ENCODE results near the gene NFATC1. TPM values are rescaled to one million over a fixed set of nuclear protein-coding genes. Genes with fewer than 3 reads are reported as not detected.

NFATC1 gene
- total and polyA plus RNA-seq, 2 donors (not counting 1 experiment from before 2014, with no cell fraction given) = 0.92 to 4.3 TPM

- Histone ChIP-seq H3K9me3 (ENCODE audit: control insufficient read depth, insufficient read depth, low read depth, low read length) (peaks cover 2% of the 10 kb centered on the region), H3K4me2 (ENCODE audit: extremely low read depth, insufficient read depth, low read length) (no peak overlapping the region), H3K27me3 (ENCODE audit: control insufficient read depth, insufficient read depth, low read length) (no peaks in the 10 kb centered on the region), H3K9ac (ENCODE audit: insufficient read depth, low read length) (no peak overlapping the region), H3K27ac (ENCODE audit: insufficient read depth, low read length) (no peak overlapping the region), H3K4me3 (replicated peaks in 1 of 4; ENCODE audit: control extremely low read depth in 1 of 4, insufficient read depth in 1 of 4, low read depth in 3 of 4, low read length in 4 of 4) (no peak overlapping the region), H4K20me1 (ENCODE audit: control insufficient read depth, extremely low read depth, insufficient read depth, low read length) (no peaks in the 10 kb centered on the region), H2AFZ (ENCODE audit: low read length) (no peak overlapping the region), H3K79me2 (ENCODE audit: control insufficient read depth, insufficient read depth, low read length) (no peaks in the 10 kb centered on the region), H3K36me3 (ENCODE audit: control insufficient read depth, insufficient read depth, low read length) (no peaks in the 10 kb centered on the region), H3K4me1 (ENCODE audit: control insufficient read depth, extremely low read depth, insufficient read depth, low read length) (no peaks in the 10 kb centered on the region)
- TF ChIP-seq EZH2 (IDR thresholded peaks at IDR 0.05; ENCODE audit: low read length, missing control alignments) (no peak), CTCF (conservative IDR thresholded peaks at IDR 0.05 in 1 of 2, IDR thresholded peaks at IDR 0.05 in 1 of 2; ENCODE audit: low read depth in 1 of 2, low read length in 2 of 2) (no peak)
- DNase-seq (ENCODE audit: low read depth in 2 of 2) = no peak
These were observed 82.2 kb downstream of the NFATC1 start for GRCh38 chr18:79477711-79478483.

- no peak for DNase-seq (ENCODE audit: low read depth in 2 of 2)
- no peak overlapping the region for H3K4me2 ChIP-seq (ENCODE audit: extremely low read depth, insufficient read depth, low read length)
- no peaks in the 10 kb centered on the region for H3K79me2 ChIP-seq (ENCODE audit: control insufficient read depth, insufficient read depth, low read length)
- H3K9me3 ChIP-seq (ENCODE audit: control insufficient read depth, insufficient read depth, low read depth, low read length) = peaks cover 2% of the 10 kb centered on the region
- H3K27ac ChIP-seq (ENCODE audit: insufficient read depth, low read length) = no peak overlapping the region
- H3K27me3 ChIP-seq (ENCODE audit: control insufficient read depth, insufficient read depth, low read length) = no peaks in the 10 kb centered on the region
- no peak overlapping the region for H3K9ac ChIP-seq (ENCODE audit: insufficient read depth, low read length)
- H2AFZ ChIP-seq (ENCODE audit: low read length) = no peak overlapping the region
- TF ChIP-seq CTCF (conservative IDR thresholded peaks at IDR 0.05 in 1 of 2, IDR thresholded peaks at IDR 0.05 in 1 of 2; ENCODE audit: low read depth in 1 of 2, low read length in 2 of 2) = no peak
- H4K20me1 ChIP-seq (ENCODE audit: control insufficient read depth, extremely low read depth, insufficient read depth, low read length) = no peaks in the 10 kb centered on the region
- H3K36me3 ChIP-seq (ENCODE audit: control insufficient read depth, insufficient read depth, low read length) = no peaks in the 10 kb centered on the region
- H3K4me1 ChIP-seq (ENCODE audit: control insufficient read depth, extremely low read depth, insufficient read depth, low read length) = no peaks in the 10 kb centered on the region
- no peak overlapping the region for H3K4me3 ChIP-seq (replicated peaks in 1 of 4; ENCODE audit: control extremely low read depth in 1 of 4, insufficient read depth in 1 of 4, low read depth in 3 of 4, low read length in 4 of 4)
These were observed 82.9 kb downstream of the NFATC1 start for GRCh38 chr18:79478484-79479115.

GRCh38 chr18:79479116-79479760, 83.5 kb downstream of the NFATC1 start:
- no peak overlapping the region for H3K4me3 ChIP-seq (replicated peaks in 1 of 4; ENCODE audit: control extremely low read depth in 1 of 4, insufficient read depth in 1 of 4, low read depth in 3 of 4, low read length in 4 of 4)
- H2AFZ ChIP-seq (ENCODE audit: low read length) = no peak overlapping the region
- no peaks in the 10 kb centered on the region for H3K79me2 ChIP-seq (ENCODE audit: control insufficient read depth, insufficient read depth, low read length)
- peaks cover 2% of the 10 kb centered on the region for H3K9me3 ChIP-seq (ENCODE audit: control insufficient read depth, insufficient read depth, low read depth, low read length)
- DNase-seq (ENCODE audit: low read depth in 2 of 2) = no peak
- H3K4me2 ChIP-seq (ENCODE audit: extremely low read depth, insufficient read depth, low read length) = no peak overlapping the region
- TF ChIP-seq EZH2 (IDR thresholded peaks at IDR 0.05; ENCODE audit: low read length, missing control alignments) = no peak
- no peak for TF ChIP-seq CTCF (conservative IDR thresholded peaks at IDR 0.05 in 1 of 2, IDR thresholded peaks at IDR 0.05 in 1 of 2; ENCODE audit: low read depth in 1 of 2, low read length in 2 of 2)
- H3K27me3 ChIP-seq (ENCODE audit: control insufficient read depth, insufficient read depth, low read length) = no peaks in the 10 kb centered on the region
- H4K20me1 ChIP-seq (ENCODE audit: control insufficient read depth, extremely low read depth, insufficient read depth, low read length) = no peaks in the 10 kb centered on the region
- no peaks in the 10 kb centered on the region for H3K4me1 ChIP-seq (ENCODE audit: control insufficient read depth, extremely low read depth, insufficient read depth, low read length)
- H3K9ac ChIP-seq (ENCODE audit: insufficient read depth, low read length) = no peak overlapping the region
- H3K36me3 ChIP-seq (ENCODE audit: control insufficient read depth, insufficient read depth, low read length) = no peaks in the 10 kb centered on the region
- no peak overlapping the region for H3K27ac ChIP-seq (ENCODE audit: insufficient read depth, low read length)
